GM04504 (cell line): Measurements from ENCODE around the gene PACRG.

ENCODE experiments used
- DNase-seq: peaks from one replicate; pipeline ENCODE4 v3.0.0-alpha.2; 2012; ENCODE audit warnings: low read depth

The PACRG gene

DNA sequence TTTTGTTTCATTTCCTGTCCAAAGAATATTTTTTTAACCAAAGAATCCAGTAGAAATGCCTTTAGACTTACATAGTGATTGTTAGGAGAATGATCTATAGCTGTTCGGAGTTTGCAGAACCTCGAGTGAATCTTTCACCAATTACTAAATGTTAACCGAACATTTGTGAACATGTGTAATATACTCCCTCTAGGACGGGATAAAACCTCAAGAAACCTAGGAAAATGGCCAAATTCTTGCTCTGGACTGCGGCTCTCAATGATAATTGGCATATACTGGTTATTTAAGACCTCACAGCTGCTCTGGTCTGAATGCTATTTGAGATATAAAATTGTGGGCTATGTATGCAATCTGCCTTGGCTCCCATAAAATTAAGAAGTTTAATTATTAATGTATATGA, 137.1 kb downstream of the PACRG start:
- DNase-seq = no peak

DNA sequence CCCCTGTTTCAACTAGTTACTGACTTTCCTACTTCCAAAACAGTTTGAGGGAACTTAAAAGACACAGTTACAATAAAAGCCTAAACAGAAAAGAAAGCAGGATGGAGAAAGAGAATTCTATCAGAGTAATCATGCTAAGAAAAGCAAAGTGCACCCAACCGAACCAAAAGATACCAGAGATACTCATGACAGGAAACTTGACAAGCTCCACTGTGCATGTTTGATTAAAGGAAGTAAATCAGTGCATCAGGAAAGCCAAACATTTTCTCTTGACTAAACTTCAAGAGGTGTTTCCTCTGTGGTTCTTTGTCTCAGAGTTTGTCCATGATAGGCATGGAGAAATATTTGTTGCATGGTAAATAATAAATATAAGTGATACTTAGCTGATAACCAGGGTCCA, 138.9 kb downstream of the PACRG start:
- no peak for DNase-seq

DNA sequence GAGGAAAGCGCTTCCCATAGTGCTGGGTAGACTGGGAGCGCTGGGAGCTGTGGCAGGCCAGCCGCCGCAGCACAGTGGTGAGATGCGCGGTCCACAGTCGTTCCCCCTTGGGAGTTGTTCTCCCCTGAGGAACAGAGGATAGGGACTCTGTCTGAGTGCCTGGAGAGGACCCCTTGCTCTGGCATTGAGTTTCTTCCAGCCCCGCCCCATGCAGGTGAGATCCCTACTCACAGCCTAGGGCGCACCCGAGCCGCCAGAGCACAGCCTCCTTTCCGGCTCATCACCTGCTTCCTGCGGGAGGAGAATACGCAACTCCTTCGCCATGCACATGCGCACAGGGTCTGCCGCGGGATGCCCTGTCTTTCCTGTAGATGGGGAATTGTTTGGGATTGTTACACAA, 140.6 kb downstream of the PACRG start:
- DNase-seq = no peak

DNA sequence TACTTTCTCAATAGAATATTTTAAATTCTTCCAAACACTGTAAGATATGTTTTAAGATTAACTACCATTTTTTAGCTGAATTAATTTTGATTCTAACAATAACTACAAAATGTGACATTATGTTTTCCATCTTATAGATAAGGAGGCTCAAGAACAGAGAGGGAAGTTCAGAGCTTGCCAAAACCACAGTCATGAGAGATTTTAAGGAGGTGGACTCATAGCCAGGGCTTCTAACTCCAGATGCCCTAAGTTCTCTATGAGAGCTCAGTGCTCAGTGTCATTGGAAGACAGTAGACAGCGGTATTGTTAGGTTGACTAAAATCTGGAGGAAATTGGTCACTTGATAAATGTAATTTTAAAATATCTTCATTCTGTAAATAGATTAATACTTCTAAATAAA, 144.2 kb downstream of the PACRG start:
- no peak for DNase-seq

DNA sequence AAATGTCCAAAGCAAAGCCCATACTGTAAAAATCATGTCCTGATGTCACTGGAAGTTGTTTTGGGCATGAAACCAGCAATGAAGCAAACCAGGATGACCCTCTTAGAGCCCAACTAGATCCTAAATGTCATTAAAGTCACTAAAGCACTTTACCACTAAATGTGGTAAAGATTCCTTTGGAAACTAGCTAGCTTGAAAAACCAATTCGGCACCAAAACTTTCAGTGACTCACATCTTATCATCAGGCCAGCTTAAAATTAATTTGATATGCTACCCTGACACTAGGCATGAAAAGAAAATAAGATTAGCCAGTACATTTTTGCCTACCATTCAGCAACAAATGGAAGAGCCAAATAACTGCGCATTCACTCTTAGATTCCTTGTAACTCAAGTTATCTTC, 145.8 kb downstream of the PACRG start:
- no peak for DNase-seq

DNA sequence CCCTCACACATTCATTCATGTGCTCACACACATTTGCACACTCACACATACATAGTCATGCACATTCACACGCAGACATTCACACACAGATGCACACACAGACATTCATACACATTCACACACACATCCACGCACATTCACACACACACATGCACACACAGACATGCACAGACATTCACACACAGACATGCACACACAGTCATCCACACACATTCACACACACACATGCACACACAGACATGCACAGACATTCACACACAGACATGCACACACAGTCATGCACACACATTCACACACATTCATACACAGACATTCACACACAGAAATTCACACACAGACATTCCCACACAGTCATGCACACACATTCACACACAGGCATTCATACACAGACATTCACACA, 147.3 kb downstream of the PACRG start:
- no peak for DNase-seq

DNA sequence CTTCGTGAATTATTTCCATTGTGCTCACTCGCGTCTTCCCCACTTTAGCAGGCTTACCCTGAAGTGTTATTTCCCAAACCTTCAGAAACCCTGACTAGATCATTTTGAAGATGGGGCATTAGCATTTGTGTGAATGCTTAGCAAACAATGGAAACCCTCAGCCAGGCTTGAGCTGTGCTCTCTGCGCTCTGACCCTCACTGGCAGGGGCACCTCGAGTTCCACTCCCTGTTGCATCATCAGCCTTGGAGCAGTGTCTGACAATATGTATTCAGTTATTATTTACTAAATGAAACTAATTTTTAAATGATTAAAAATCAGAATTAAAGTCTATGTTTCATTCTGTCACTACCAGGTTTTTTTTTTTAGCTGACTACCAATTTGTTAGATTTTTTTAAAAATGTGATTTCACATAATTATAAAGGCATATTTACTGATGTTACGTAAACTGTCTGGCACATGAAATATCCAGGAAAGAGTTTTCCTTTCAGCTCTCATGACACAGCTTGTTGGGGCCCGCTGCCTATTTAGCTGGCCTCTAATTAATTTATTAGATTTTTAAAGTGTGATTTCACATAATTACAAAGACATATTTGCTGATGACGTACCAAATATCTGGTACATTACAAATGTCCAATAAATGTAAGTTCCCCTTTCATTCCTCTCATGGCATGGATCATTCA, 155.2 kb downstream of the PACRG start:
- no peak for DNase-seq

DNA sequence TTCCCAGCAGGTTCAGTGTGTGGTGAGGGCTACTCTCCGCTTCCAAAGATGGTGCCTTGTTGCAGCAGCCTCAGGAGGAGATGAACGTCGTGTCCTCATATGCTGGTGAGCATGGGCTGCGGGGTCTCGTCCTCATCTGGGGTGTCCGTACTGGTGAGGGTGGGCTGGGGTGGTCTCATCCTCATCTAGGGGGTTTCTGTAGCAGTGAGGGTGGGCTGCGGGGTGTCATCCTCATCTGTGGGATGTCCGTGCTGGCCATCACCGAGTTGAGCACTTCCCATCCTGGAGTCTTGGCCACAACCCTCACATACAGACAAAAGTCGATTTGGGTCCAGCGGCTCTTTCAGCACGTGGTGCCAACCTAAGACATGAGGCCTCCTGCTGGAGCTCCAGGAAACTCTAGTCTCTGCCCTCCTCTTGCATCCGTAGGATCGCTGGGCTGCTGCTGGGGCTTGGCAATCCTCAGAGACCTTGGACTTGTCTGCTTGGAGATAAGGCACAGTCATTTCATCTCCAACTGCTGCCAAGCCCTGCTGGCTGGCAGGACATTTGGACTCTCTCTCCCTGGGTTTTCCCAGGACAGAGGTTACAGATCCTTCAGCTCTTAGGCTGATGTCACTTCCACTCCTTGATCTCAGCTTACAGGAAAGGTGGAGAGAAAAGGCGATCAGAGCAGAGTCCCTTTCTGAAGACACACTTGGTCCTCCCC, 160.4 kb downstream of the PACRG start:
- DNase-seq = no peak

DNA sequence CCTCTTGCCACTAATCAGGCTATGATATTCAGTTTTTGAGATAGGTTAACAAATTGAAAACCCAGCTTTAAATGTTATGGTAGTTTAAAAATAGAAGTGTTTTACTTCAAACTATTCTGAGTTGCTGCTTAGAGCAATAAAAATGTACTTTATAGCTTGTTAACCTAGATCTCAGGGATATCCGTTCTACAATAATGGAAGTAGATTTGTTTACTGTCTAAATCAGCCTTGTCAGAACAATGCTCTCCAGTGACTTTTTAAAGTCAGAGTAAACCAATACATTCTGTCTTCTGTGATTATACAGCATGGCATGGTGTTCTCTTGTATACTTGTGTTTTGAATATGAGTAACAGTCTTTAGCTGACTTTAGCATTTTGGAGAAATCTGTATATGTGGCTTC, 161.5 kb downstream of the PACRG start:
- no peak for DNase-seq

DNA sequence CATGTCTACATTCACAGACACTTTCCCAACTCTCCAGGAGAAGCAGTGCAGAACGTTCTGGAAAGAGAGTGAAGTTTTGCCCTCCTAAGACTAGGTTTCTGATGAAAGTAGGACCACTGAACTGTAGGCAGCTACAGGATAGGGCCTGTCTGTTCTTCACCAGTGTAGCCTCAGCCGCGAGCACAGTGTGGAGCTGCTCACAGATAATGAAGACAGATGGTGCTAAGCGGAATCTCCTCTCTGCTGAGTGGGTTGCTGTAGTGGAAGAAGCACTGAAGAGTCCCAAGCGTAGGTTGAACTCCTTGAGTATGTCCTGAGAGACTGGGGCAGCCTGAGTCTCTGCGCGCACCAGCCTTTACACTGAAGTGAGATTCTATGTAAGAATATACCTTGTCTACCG, 170.2 kb downstream of the PACRG start:
- no peak for DNase-seq

DNA sequence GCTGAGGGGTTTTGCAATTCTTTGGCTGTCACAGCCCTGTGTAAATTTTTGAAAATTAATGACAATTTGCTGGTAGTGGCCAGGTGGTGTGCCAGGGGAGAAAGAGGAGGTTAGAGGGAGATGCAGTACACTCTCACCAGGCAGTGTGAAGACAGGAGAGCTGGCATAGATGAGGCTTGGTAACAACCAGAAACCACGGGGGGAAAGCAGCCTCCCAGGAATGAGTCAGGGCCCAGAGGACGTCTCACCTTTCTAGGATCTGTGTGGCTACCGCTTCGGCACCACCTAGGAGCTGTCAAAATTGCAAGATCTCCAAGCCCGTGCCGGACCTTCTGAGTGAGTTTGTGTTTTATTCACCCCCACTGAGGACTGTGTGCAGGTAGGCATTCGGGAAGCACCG, 171.4 kb downstream of the PACRG start:
- no peak for DNase-seq

DNA sequence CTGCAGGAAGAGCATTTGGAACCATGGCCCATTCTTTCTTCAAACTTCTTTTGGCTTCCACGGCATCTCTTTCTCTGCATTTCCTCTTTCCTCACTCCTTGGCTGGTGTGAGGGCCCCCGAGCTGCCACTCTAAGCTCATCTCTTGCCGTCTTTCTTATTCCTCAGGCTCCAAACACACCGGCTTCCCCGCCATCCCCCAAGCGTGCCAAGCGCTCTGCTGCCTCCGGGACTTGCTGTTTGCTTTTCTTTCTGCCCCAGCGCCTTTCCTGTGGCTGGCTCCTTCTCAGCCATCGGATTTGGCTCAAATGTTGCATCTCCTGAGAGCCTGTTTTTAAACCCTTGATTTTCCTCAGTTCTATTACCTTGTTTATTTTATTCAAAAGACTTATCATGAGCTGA, 172.7 kb downstream of the PACRG start:
- no peak for DNase-seq

DNA sequence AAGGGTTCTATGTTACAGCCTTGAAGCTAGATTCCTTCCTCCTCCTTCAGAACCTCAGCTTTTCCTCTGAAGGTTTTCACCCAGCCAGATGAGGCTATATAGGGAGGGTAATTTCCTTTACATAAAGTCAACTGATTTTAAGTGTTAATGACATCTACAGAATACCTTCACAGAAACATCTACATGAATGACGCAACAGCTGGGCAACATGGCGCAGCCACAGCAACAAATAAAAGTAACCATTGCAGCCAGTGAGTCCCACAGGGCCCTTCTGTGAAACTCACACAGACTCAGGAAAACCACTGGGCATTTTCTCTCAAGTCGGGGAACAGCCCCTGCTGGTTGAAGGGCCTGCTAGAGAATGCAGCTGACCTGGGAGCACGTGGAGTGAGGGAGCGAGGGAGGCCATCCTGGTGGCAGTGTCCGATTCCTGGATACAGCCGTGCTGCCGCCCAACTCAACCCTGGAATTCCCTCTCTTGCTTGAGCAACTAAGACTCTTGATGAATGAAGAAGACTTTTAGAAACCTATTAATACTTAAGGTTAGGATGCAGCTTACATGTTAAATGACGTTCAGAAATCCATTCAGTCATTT, 176.4 kb downstream of the PACRG start:
- DNase-seq = no peak

DNA sequence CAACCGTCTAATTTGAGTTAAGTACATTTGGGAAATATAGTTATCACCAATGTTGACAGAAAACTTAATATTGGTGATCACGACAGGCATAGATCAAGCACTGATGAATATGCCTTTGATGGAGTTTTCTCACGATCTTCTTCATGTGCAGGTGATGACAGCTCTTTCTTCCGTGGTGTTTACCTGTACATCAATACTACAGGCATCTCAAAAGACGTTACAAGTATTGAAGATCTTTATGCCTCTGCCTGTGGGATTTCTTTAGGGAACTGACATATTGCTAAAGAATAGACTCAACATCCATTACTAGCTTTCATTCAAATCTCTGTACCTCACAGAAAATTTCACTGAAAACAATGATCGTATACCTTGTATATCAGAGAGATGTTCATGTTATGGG, 178.7 kb downstream of the PACRG start:
- no peak for DNase-seq

DNA sequence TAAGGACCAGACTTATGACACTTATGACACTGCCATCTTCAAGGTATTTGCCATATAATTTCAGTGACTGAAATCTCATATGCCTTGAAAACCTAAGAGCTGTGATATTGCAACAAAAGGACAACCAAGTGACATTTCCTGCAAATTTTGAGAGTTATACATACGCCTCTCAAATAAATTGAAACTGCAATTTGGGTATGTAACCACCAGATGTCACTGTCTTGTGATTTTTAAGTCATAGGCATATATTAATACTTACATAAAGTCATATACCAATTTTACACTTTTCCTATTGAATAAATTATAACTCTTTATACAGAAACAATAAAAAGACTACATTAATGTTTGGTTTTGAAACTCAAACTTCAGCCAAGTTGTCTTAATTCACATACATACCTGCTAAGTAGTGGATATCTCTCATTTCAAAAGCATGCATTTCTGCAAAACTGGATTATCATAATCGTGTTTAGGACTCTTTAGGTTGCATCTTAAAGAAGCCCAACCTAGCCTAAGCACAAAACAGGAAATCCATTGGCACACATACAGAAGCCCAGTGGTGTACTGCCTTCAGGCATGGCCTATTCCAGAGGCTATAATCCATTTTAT, 180.2 kb downstream of the PACRG start:
- no peak for DNase-seq

DNA sequence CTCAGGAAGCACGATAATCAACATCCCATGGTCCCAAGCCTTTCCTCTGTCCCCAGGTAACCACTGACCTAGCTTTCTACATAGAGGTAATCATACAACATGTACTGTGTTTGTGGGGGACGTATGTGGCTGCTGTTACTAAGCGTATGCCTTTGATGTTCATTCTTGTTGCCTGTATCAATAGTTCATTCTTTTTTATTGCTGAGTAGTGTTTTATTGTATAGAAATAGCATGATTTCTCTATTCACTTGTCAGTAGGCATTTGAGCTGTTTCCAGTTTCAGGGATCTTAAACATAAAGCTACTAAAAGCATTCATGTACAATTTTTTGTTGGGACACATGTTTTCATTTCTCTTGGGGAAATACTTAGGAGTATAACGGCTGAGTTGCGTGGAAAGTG, 185.4 kb downstream of the PACRG start:
- no peak for DNase-seq

DNA sequence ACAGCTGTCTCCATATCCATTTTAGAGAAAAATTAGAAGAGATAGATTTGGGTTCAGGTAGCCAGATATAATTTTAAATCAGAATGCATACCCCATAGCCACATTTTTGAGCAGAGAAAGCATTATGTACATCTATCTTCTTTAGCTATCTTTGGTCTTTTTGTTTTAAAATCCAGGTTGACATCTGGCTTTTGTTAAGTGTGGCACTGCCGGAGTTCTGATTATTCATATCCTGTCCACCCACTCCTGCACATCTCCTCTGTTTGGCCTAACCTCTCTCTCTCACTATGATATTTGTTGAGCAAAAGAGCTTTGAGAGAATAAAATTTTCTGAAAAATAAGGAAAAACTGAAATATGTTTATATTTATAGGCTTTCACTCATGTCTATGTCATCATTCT, 189.7 kb downstream of the PACRG start:
- peak; percentile 21 for DNase-seq

DNA sequence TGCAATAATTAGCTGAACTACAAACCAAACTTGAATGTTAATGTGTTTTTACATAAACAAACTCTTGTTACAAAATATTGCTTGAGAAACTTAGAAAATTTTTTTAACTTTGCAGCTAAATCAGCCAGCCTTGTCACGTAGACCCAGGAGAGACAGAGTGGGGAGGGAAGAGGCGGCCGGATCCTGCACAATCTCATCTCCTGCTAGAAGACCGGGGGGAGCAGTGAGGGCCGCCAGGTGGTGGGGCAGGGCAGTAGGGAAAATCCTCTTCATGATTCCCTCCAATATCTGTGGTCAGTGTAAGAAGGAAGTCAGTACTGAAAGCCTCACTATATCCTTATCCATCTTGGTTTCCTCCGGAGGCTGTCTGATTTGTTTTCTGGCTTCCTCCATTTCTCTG, 193.3 kb downstream of the PACRG start:
- DNase-seq = no peak

DNA sequence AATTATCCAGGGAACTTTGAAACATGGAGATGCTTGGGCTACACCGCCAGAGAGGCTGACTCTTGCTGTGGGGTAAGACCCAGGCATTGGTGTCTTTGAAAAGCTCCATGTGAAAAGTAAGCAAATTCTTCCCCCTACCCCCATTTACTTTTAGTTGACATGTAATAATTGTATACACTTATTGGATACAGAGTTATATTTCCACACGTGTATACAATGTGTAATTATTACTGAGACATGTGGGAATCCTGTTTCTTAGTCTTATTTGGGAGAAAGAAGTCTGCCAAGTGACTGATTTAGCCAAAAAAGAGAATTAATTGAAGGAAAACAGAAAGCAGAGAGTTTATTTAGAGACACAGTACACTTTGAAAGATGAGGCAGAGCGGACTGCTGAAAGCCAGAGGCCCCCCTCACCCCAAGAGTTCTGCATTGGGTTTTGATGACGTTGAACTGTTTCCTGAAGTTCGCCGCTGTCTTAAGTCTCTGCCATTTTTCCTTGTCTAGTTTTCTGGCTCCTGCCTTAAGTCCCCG, 193.8 kb downstream of the PACRG start:
- no peak for DNase-seq

DNA sequence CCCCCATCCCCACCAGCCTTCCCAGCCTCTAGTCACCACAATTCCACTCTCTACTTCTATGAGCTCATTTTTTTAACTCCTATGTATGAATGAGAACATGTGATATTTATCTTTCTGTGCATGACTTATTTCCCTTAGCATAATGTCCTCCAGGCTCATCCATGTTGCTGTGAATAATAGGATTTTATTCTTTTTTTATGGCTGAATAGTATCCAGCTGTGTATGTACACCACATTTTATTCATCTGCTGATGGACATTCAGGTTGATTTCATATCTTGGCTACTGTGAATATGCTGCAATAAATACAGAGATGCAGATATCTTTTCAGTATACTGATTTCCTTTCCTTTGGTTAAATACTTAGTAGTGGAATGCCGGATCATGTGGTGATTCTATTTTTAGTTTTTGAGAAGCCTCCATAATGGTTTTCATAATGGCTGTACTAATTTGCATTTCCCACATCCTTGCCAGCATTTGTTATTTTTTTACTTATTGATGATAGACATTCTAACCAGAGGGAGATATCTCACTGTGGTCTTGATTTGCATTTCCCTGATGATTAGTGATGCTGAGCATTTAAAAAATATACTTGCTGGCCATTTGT, 194.9 kb downstream of the PACRG start:
- no peak for DNase-seq

DNA sequence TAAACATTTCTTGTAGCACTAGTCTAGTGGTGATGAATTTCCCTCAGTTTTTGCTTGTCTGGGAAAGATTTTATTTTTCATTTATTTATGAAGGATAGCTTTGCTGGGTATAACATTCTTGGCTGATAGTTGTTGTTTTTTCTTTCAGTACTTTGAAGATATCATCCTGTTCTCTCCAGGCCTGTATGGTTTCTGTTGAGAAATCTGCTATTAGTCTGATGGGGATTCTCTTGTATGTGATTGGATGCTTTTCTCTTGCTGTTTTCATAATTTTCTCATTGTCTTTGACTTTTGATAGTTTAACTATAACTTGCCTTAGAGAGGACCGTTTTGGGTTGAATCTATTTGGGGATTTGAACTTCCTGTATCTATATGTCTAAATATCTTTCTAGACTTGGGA, 207.1 kb downstream of the PACRG start:
- no peak for DNase-seq

DNA sequence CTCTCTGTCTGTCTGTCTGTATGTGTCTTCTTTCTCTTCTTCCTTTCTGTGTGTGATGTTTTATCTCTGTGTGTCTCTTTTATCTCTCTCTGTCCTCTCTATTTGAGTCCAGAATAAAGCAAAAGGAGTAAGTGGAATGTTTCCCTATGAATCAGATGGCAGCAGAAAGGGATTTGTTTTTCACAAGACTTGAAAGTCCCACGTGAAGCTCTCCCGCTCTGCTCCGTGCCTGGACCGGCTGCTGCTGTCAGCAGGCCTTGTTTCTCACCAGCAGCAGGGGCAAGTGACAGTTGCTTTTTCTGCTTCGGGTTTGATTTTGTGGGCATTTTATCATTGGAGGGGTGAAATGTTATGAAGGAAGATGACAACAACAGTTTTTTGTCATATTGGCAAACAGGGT, 212.7 kb downstream of the PACRG start:
- DNase-seq = no peak

DNA sequence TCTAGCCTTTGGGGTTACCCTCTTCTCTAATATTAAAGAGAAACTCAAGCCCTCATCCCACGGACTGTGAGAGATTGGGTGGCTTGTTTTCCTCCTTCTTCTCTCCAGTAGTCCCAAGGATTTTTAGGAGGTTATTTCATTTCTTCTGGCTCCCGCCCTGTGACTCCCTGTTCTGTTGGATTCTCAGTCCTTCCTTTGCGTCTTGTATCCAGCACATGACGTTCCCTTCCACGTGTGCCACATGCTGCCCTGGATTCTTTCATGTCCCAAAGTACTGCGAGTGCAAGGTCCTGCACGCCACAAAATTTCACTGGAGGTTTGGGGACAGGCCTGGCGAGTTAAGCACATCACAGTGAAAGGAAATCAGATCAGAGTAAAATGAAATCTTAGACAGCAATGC, 213.4 kb downstream of the PACRG start:
- DNase-seq = no peak
